CD4-positive, alpha-beta T cell treated with Interleukin-17A for 1 hour (primary cell): Measurements from ENCODE around the gene SNN.

Source experiments
- DNase-seq: peaks from one replicate; pipeline ENCODE4 v3.0.0-alpha.2; 2020

Gene SNN

DNA sequence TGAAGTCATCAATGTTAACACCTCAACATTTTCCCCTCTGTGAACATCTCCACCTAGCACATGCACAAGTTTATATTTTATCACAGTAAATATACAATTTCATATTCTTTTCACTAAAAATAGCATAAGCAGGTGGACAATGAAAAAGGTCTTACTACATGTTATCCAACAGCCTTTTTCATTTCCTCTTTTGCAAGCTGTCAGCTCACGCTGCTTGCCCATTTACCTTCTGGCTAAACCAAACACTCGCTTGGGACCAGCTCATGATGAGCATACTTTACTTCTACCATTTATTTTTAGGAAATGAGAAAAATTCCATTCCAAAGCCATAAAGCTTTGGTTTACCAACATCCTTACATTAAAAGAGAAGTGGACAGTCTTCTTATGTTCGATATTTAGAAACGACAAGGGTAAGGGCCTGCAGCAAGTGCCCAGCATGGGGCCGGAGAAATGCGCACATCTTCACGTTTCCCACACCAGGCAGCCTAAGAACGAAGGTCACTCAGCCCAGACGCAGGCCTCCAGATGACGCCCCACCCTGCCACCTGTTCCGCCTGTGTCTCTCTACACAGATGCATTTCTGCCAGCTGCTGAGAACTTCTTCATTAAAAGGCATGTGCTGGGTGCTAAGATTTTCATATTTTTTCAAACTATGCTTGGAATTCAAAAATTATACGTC is 13.9 kb downstream of the SNN start:
- no peak for DNase-seq

DNA sequence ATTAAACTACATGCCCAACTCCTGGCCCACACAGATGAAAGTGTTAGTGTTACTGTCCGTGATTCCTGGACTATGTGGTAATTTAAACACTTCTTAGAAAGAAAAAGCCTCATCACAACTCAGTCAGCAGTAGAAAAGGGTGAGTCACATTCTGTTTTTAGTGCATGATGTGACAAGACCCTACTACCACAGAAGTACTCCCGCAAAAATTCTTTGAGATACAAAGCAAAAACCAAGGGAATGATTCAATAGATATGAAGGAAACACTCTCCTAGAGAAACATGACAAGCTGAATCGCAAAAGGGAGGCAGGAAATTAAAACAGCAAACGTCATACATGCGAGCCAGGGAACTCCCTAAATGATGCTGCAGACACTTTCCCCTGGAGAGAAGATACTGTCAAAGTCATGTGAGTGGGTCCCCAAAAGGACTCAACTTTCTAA is 14.4 kb downstream of the SNN start:
- DNase-seq, result no peak

DNA sequence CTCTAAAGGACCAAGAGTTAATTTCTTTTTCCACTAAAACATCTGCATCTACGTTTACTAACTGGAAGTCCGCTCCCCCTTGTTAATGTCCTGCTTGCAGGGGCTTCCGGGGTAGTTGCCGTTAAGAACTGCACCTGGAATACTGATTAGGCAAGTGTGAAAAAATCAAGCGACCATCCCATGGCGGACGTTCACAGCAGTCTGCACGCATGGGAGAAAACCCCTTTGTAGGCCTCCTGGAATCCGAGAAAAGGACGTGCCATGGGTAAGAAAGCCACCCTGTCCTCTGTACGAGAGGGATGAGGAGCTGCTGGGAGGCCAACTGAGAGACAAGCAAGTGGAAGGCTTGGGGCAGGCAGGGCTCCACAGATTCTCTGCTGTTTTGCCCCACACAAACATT is 14.9 kb downstream of the SNN start:
- DNase-seq, result no peak

DNA sequence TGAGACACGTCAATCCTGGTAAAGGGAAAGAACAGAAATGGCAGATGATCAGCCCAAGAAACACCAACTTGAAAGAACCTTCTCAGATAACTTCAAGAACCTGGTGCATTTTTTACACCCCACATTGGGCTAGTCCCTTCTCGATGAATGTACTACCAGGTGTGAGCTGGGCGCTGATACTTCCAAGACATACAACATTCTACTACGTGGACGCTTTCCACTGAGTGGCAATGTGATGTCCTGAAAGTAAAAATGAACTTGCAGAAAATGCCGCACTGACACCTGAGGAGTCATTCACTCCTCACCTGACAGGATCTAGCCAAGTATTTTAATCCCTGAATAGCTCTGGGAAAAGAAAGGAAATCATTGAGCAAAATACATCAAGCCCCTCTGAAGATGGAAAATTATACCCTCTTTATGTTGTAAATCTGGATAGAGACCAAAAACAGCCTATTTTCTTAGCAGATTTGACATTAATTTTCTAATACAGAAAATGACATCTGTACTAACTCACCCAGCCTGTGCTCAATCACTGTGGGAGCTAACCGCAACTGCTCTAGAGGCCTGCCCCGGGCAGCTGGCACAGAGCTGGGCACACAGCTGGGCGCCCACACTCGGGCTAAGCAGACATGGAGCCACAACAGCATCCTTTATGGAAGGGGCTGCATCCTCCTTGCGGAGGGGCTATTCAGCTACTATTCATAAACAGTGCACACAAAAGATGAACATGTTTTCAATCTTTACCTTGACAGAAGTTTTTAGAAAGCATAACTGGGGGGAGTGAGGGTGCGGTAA is 16.2 kb downstream of the SNN start:
- DNase-seq, result no peak

DNA sequence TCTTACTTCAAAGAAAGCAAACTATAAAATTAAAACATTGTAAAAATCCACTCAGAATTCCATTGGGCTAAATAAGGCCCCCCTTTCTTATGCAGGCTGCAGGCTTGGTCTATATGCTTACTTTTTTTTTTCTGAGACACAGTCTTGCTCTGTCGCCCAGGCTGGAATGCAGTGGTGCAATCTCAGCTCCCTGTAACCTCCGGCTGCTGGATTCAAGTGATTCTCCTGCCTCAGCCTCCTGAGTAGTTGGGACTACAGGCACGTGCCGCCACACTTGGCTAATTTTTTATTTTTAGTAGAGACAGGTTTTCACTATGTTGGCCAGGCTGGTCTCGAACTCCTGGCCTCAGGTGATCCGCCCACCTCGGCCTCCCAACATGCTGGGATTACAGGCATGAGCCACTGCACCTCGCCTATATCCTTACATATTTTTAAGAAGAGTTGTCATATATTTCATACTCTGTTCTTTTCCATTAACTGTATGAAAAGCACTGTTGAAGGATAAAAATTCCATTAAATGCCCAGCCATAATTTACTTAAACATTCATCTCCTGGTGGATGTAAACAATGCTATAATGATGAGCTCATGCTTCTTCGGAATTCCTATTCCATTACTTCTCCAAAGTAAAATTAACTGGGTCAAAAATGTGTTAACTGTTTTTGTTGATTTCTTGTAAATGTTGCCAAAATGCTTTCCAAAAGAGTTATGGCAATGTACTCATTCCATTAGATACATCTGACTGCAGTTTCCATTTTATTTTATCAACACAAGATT is 17.8 kb downstream of the SNN start:
- no peak for DNase-seq

DNA sequence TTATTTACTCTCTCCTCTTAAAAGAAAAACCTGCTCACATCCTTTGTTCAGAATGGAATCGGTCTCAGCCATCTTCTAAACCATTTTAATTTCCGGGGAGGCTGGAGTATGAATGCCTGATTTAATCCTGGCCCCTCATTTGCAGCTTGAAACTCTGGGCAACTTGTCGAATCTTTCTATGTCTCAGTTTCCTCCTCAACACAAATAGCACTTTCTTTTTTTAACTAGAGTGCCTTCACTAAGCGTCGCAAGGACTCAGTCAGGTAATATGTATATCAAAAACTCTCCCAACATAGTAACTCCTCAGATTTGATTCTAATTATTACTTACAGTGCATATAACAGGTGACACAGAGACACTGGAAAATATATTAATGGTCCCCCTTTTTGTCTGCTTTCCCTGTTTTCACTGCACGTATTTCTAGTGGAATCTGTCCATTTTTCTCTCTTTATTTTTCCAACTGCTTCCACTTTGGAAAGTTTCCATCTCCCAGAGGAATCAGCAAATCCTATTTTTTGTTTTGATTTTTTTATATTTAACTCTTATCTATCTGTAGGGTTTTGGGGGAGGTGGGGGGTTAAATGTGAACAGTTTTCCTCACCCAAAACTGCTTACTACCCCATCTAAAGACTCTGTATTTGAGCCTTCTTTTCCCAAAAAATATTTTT is 18.6 kb downstream of the SNN start:
- no peak for DNase-seq

DNA sequence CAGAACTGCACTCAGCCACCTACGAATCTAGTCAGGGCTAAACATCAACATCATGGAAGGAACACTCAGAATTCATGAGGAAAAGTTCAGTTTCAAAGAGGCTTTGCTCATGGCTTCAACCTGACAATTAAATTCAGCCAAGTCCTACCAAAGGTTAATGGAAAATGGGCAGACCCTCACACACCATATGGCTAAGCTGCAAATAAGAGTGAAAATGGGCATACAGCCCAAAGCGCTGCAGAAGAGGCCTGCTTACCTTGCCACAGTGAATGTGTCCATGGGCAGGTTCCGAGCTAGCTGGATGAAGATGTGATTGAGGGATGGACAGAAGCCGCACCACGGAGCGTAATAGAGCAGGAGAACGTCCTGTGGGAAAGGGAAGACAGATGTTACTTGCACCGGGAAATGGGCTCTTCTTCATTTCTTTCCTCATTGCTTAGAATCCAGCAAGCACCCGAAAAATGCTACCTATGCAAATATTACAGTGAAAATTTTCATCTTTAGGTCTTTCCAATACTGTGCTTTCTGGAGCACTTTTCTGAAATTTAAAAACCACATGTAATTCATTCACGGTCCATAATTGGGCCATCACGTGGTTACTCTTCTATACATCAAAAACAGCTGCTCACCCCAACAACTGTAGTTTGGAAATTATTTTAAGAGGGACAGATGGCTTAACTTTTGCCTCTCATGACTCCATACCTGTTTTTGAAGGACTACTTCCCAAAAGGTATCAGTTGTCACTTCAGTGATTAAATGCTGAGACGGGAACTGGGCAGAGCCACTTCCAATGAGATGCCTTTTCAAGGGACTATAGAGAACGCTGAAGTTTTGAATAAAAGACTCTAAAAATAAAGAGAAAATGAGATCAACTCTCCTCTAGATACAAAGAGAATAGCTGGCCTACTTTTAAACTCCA is 19.6 kb downstream of the SNN start:
- DNase-seq, result no peak

DNA sequence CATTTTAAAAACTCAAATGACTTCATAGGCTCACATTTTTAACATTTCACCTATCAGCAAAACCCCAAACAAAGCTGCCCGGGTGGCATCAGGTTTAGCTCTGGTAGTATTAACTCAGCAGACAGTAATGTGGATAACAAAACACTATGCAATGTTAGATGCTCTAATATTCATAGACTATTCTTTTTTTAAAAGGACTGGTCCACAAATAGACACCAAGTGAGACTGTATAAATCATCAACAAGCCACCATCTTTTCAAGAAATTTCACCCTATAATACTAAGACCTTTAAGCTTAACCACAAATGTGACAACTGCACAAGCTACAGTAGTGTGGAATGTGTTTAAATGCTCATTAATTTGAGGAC is 20.2 kb downstream of the SNN start:
- no peak for DNase-seq

DNA sequence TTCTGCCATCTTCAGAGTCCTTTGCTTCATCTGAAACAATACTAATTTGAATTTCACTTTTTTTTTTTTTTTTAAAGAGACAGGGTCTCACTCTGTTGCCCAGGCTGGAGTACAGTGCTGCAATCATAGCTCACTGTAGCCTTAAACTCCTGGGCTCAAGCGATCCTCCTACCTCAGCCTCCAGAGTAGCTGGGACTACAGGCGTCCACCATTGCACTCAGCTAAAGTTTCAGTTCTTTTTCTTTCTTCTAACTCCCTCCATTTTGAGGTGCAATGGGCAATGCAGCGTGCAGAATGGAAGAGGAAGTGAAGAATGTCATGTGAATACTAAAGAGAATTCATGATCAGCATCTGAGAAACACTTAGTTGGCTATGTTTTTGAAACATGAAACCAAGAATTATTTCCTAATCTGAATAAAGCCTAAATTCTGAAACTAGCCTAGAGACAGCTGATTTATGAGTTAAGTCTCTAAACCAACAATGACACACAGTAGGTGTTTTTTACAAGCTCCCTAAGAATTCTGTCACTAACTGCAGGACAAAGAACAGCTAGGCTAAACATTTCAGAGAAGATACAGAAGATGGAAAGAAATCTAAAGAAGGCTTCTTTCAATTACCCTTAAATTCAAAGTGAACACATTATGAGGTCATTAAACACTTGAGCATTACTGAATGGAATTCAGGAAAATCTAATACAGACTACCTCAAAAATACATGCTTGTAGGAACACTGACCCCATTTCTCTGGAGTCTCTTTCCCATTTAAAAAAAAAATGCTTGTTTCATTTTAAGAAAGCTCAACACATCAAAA is 21.0 kb downstream of the SNN start:
- DNase-seq, result no peak

DNA sequence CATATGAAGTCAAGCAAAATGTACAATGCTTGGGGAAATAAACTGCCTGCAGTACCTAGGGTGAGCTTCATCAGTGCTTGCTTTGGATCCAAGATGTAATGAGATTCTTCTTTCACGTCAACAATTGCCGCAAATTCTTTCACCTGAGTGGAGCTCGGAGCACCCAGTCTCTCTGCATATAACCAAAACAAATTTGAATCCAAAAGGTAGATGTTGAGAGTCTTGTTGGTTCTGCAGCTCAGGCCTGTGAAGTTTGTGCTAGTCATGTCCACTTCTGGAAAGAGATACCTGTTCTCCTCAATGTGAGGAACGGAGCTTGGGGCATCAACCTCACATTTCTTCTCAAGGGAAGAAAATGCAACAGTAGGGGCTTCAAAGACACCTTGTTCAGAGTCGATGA is 23.0 kb downstream of the SNN start:
- DNase-seq, result no peak

DNA sequence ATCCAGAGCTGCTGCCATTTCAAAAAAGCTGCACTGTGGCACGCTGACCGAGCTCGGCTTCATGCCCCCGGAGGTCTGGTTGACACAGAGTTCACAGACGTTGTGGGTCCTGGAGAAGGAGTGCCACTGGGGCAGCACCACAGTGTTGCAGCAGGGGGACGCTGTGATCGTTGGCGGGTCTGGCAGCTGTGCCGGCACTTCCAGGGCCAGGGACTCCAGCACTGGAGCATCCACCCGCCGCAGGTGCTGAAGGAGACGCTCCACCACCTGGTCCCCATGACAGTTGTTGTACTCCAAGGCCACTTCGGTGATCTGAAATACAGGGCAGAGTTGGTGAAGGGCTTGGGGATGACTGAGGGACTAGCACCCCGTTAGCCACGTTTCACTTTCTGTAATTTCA is 23.5 kb downstream of the SNN start:
- no peak for DNase-seq

DNA sequence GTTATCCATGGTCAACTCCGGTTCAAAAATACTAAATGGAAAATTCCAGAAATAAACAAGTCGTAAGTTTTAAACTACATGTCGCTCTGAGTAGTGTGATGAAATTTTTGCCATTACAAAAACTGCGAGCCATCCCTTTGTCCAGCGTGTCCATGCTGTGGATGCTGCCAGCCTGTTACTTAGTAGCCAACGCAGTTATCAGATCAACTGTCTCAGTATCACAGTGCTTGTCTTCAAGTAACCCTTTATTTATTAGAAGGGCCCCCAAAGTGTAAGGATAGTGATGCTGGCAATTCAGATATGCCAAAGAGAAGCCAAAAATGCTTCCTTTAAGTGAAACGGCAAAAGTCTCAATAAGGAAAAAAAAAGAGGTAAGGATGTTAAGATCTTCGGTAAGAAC is 23.9 kb downstream of the SNN start:
- DNase-seq, result no peak

DNA sequence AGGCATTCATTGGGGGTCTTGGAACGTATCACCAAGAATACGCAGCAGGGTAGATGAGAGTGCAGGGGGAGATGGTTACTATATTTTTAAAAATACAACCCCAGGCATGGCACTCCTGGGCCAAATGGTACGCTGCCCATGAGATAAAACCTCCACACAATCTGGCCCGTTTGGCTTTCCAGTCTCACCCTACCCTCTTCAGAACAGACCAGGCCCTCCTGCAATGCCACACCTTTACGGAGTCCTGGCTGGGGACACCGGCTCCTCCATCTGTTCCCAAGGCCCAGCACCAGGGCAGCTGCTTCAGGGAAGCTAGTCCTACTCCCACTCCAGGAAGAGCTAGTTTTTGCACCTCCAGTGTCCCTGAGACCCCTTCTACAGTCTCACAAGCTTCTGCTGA is 24.4 kb downstream of the SNN start:
- DNase-seq, result no peak

DNA sequence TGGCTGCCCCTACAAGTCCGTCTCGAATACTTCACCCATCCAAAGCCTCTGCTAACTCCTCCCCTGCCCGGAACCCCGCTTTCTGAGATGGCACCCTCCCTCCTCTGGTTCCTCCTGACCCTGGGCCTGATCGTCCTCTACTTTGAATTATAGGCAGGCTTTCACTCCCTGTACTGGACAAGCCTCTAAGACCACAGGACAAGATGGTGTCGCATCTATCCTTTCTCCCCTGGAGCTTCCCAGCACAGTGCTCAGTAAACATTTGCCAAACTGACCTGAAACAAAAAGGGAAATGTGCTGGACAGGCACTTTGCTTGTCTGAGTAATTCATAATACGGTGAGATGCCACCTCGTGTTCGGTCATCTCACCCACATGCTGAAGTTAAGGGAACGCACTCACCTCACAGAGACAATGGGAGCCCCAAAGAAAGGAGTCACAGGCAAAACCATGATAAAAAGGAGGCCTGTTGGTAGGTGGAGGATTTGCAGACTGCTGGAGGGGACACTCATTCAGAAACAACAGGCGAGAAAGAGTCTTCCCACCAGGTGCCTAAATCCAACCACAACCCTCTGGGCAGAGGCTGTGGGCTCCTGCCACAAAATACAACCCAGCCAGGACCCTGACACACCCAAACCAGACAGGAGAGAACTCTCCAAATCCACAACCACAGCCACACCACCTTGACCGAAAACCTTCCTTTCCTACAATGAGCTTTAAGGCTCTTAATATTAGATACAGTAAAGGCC is 28.2 kb downstream of the SNN start:
- no peak for DNase-seq

DNA sequence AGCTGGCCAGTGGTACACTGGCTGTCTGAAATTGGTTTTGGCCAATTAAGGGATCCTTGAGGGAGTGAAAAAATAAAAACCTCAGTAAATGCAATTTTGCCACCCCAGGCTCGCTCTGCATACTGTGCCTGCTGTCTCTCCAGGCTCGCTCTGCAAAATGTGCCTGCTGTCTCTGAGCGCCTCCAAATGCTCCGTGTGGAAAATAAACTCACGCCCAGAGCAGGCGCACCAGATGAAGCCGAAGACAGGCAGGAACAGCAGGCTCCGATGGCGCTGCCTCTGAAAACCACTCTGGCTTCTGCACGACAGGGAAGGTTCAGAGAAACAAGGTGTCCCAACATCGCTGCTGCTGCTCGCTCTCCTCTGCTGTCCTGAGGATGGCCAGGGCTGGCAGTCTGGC is 29.1 kb downstream of the SNN start:
- DNase-seq, result no peak

DNA sequence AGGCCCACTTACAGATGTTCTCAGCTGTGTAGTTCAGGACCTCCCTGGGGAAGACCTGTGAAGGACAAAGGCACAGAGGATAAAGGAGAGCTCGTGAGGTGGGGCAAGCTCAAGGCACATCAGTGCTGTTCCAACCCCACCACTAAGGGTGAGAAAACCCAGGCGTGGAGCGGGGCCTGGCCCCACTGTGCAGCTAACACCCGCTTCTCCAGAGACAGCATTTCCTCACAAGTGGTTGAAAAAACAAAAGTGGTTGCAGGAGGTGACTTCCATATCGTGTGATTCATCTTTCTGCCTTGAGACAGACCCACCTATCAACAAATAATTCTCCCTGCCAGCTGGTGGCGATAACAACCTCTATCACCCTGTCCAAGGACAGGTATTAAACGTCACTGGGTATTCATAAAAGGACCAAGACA is 30.0 kb downstream of the SNN start:
- peak; percentile 33 for DNase-seq

DNA sequence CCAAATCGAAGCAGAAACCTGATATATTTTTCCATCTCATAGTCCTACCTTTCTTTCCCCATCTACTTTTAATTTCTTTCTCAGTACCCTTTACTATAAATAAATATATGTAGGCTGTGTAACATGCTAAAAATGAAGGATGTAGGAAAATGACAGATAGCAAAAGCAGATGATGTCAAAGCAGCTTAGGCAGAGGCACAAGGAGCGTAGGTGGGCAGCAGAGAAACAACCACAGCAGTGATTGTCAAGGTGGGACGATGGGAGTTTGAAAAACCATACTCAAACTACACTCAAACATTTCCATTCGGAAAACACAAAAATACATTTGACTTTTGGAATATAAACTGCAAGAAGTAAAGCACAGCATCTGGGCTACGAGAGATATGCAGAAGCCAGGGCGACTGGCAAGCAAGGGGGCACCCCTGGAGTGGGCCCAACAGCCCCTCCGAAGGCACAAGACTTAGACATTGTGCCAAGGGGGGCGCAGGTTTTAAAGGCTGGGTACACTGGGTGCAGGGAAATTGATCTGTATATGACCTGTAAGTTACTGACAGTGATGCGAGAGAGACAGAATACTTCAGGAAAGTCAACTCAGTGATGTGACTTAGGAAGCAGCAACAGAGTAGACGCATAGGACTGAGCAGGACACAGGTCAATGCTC is 31.1 kb downstream of the SNN start:
- no peak for DNase-seq

DNA sequence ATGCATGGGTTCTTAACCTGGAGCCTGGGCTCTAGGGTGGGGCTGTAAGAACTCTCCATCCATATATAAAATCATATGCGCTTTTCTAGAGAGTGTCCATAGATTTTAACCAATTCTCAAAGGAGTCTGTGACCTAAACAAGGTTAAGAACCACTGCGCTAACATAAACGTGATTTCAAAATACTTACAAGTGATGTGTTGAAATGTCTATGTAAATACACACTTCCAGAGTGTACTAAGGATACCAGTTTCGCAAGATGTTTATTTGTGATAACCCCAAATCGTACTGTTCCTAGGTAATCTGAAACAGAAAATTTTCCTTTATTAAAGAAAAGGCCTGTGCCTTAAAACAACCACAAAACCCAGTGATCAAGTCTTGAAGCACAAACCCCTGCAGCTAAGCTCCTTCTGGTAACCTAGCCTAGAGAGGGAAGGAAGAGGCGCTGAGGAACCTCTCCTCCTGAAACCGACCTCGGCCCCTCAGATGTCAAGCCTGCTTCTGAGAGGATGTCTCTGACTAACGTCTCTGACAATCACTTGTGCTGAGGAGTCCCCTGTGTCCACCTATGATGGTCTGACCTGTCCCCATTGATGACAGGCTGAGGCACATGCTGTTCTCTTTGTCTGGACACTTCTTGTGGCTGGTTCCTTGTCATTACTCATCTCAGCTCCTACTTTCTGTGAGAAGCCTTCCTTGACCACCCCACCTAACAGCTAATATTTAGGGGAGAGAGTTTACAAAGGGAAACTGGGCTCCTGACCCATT is 32.2 kb downstream of the SNN start:
- DNase-seq, result no peak

DNA sequence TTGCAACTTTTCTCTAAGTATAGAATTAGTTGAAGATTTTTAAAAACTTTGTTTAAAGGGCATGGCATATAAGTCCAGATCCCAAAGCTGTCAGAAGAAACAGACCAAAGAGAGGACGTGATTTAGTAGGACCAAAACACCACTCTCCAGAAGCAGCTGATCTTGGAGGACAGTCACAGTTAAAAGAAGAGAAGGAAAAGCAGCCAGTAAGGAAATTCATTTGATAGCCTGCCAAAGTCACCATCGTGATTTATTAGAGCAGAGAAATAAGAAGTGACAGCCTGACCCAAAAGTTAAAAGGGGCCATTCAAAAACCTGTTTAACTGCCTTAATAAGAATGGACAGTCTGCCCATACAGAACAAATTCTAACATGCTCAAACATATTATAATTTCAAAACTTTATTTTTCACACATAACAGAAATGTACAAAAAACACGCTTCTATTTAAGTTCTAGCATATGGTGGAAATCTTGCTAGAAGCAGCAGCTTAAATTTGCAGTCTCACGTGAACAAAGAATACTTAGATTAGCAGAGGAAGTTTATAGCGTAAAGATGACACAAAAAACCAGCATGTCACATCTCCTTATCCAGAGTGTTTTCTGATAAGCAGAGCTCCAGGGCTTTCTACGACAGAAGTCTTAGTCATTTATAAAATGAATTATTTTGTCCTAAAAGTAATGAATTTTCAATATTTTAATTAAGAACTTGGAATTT is 37.2 kb downstream of the SNN start:
- no peak for DNase-seq
